Nephron progenitor cell (in vitro differentiated cells): ENCODE data around the gene LYRM4.

Experiments
- DNase-seq: peaks from one replicate; pipeline ENCODE4 v3.0.0; 2021
- H3K27ac Mint-ChIP-seq: 2 replicates; pipeline ENCODE4 v1.8.0; 2021; ENCODE audit warnings: mild to moderate bottlenecking, moderate library complexity, mixed read lengths
- H3K27me3 Mint-ChIP-seq: 2 replicates; pipeline ENCODE4 v1.8.0; 2021; ENCODE audit warnings: mild to moderate bottlenecking, low read depth, mixed read lengths; ENCODE audit not compliant: poor library complexity
- H3K36me3 Mint-ChIP-seq: 2 replicates; pipeline ENCODE4 v1.8.0; 2021; ENCODE audit warnings: low read depth, mixed read lengths
- H3K4me1 Mint-ChIP-seq: 2 replicates; pipeline ENCODE4 v1.8.0; 2021; ENCODE audit warnings: mixed read lengths
- H3K4me3 Mint-ChIP-seq: 2 replicates; pipeline ENCODE4 v1.8.0; 2021; ENCODE audit warnings: mild to moderate bottlenecking, moderate library complexity, mixed read lengths
- H3K9me3 Mint-ChIP-seq: 2 replicates; pipeline ENCODE4 v1.8.0; 2021; ENCODE audit warnings: mild to moderate bottlenecking, moderate library complexity, mixed read lengths
- CTCF ChIP-seq: fragments of 200-600 bp; sonication (generic); IDR thresholded peaks from 2 replicates; pipeline ENCODE4 v1.5.0; 2021; ENCODE audit warnings: antibody characterized with exemption

LYRM4 gene

GRCh38 chr6:5248302-5249098 lies 12.2 kb downstream of the LYRM4 start:
- no peak overlapping the region for H3K27ac Mint-ChIP-seq
- TF ChIP-seq CTCF, result no peak
- no peak overlapping the region for H3K4me3 Mint-ChIP-seq
- peaks cover 8% of the 10 kb centered on the region for H3K9me3 Mint-ChIP-seq
- peaks cover 27% of the 10 kb centered on the region for H3K36me3 Mint-ChIP-seq
- DNase-seq, result no peak
- peaks cover 6% of the 10 kb centered on the region for H3K27me3 Mint-ChIP-seq
- H3K4me1 Mint-ChIP-seq, result peaks cover 21% of the 10 kb centered on the region

DNA sequence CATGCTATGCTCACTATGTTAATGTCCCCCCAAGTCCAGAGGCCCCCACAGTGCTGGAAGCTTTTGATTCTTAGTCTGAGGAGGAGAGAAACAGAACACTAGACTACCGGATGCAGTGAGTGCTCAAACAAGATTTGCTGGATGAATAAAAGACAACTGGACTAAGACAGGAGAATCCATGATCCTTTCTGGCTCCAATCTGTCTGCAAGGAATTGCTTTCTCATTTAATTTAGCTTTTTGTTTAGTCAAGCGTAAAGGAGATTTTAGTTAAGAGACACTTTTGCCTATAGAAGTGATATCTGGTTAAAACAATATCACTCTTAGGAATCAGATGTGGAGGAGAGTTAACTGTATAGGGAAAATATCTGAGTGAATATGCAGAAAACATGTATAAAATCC lies 13.5 kb downstream of the LYRM4 start:
- H3K4me3 Mint-ChIP-seq, result no peak overlapping the region
- H3K27me3 Mint-ChIP-seq, result peaks cover 6% of the 10 kb centered on the region
- H3K27ac Mint-ChIP-seq, result no peak overlapping the region
- H3K9me3 Mint-ChIP-seq, result peaks cover 8% of the 10 kb centered on the region
- TF ChIP-seq CTCF, result no peak
- H3K4me1 Mint-ChIP-seq, result peaks cover 21% of the 10 kb centered on the region
- H3K36me3 Mint-ChIP-seq, result peaks cover 20% of the 10 kb centered on the region
- no peak for DNase-seq

DNA sequence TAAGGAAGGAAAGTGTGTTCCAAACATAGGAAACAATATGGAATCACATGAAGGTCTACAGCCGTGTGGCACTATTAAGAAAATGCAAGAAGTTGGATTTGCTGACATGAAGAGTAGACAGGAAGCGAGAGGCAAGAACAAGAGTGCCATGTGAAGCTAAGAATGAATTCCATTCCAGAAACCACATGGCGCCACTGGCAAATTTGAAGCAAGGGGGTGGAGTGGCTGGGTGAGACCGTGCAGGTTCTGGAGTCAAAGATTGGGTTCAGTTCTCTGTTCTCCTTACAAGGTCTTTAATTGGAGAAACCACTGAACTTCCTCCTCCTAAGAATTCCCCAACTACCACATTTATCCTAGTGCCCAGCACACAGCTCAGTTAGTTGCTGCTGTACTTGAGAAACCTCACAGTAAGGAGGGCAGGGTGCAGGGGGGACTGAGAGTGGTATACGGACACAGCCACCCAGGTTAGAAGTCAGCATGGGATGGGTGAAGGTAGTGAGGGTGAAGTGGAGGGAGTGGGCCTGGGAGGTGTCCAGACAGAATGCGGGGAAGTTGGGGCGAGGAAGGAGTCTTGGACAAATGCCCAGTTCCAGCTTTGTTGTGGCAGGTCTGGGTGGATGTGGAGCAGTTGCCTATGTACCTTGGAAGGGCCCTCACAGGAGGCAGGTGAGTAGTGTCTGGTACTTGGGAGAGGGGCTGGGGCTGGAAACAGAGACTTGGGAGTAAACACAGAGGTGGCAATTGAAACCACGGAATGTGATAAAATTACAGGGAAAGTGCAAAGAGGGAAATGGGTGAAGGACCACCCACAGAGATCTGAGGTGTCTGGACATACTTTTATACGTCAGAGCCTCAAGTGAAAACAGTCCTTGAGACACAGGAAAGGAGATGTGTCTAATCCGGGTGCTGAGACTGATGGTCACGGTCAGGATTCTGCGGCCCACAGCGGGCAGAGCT lies 14.3 kb downstream of the LYRM4 start:
- H3K4me1 Mint-ChIP-seq, result peaks cover 21% of the 10 kb centered on the region
- DNase-seq, result no peak
- H3K36me3 Mint-ChIP-seq, result peaks cover 12% of the 10 kb centered on the region
- H3K27ac Mint-ChIP-seq, result no peak overlapping the region
- H3K27me3 Mint-ChIP-seq, result peaks cover 6% of the 10 kb centered on the region
- peaks cover 6% of the 10 kb centered on the region for H3K9me3 Mint-ChIP-seq
- no peak for TF ChIP-seq CTCF
- H3K4me3 Mint-ChIP-seq, result no peak overlapping the region

- TF ChIP-seq CTCF, result no peak
- peaks cover 11% of the 10 kb centered on the region for H3K27me3 Mint-ChIP-seq
- H3K36me3 Mint-ChIP-seq, result peaks cover 9% of the 10 kb centered on the region
- H3K9me3 Mint-ChIP-seq, result no peaks in the 10 kb centered on the region
- peaks cover 21% of the 10 kb centered on the region for H3K4me1 Mint-ChIP-seq
- no peak overlapping the region for H3K4me3 Mint-ChIP-seq
- DNase-seq, result no peak
- H3K27ac Mint-ChIP-seq, result no peak overlapping the region
Observed at GRCh38 chr6:5243069-5243468, 17.7 kb downstream of the LYRM4 start.

GRCh38 chr6:5241252-5241651 lies 19.5 kb downstream of the LYRM4 start:
- no peak for DNase-seq
- Mint-ChIP-seq H3K27me3 (peaks cover 8% of the 10 kb centered on the region), H3K9me3 (no peaks in the 10 kb centered on the region), H3K36me3 (peaks cover 9% of the 10 kb centered on the region), H3K4me3 (no peak overlapping the region), H3K4me1 (peaks cover 9% of the 10 kb centered on the region), H3K27ac (no peak overlapping the region)
- no peak for TF ChIP-seq CTCF
